Measurements from ENCODE around the gene ALKBH8.
"Not testable (repeated sequence)": the region's sequence is repeated elsewhere in the genome, so short reads cannot be mapped to it uniquely, and the experiment has no call there.

ALKBH8 gene

DNA sequence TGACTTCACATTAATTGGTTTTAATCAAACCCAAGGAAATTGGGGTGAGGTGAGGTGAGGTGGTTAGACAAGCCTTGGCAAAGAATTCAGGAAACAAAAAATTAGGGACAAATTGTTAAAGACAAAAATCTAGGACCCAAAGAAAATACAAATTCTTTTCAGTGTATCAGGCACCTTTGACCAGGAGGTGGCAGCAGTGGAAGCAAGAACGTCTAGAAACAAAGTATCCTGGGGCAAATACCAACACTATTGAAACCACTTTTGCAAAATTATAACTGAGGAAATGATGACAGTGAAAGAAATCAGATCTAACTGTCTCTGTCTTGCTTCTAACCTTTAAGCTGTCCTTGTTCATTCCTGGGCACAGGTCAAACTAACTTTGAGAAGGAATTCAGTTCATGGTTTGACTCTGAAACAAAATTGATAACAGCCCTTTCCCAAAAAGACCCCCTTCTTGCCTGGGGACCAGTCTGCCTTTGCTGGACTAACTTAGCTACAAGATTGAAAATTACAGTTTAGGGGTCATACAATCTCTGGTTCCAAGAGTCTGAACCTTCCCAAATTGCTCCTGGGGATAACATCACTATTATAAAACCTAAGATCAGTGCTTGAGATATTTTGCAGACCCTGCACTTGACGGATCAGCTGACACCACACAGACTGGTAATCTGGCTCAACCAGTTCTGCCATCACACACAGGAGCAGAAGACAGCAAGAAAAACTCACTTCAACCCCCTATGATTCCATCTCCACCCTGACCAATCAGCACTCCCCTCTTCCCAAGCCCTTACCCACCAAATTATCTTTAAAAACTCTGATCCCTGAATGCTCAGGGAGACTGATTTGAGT lies 11.2 kb upstream of the ALKBH8 start:
- not testable (repeated sequence) for H3K27ac ChIP-seq (ENCODE audit: low read depth, low read length, poor library complexity, severe bottlenecking); H3K27me3 ChIP-seq (ENCODE audit: insufficient read depth, low read length); H4K20me1 ChIP-seq (ENCODE audit: insufficient read depth, low read length); H3K4me3 ChIP-seq (ENCODE audit: low read depth, low read length, poor library complexity, severe bottlenecking); H3K9me3 ChIP-seq (ENCODE audit: low read length); H3F3A ChIP-seq (ENCODE audit: insufficient read depth, low read length); H3K9me2 ChIP-seq (ENCODE audit: low read depth, low read length); H3K36me3 ChIP-seq (ENCODE audit: insufficient read depth, low read length); H3K79me2 ChIP-seq (ENCODE audit: insufficient read depth, low read length); H2AFZ ChIP-seq (ENCODE audit: low read length); H3K4me1 ChIP-seq (ENCODE audit: insufficient read depth, low read length, severe bottlenecking); H3K4me2 ChIP-seq (ENCODE audit: low read length); H3K9ac ChIP-seq (ENCODE audit: low read length)
- TF ChIP-seq, protein P1, sequence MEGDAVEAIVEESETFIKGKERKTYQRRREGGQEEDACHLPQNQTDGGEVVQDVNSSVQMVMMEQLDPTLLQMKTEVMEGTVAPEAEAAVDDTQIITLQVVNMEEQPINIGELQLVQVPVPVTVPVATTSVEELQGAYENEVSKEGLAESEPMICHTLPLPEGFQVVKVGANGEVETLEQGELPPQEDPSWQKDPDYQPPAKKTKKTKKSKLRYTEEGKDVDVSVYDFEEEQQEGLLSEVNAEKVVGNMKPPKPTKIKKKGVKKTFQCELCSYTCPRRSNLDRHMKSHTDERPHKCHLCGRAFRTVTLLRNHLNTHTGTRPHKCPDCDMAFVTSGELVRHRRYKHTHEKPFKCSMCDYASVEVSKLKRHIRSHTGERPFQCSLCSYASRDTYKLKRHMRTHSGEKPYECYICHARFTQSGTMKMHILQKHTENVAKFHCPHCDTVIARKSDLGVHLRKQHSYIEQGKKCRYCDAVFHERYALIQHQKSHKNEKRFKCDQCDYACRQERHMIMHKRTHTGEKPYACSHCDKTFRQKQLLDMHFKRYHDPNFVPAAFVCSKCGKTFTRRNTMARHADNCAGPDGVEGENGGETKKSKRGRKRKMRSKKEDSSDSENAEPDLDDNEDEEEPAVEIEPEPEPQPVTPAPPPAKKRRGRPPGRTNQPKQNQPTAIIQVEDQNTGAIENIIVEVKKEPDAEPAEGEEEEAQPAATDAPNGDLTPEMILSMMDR (IDR thresholded peaks at IDR 0.05; ENCODE audit: low read length): peak; percentile 78

DNA sequence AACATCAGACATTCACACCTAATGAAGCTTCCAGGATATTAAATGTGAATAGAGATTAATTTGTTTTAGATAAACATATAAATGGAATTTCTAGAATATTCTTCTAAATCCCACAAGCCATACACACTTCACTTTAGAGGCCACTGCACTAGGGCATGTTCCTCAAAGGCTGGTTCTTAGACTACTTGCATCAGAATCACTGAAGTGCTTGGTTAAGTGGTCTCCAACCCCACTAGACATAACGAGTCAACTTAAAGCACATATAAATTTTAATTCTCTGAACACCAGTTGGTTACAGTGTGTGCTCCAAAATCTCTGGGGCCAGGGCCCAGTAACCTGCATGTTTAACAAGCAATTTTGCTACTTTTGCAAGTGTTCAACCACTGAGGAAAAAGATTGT lies 7.9 kb upstream of the ALKBH8 start:
- H3K36me3 ChIP-seq (ENCODE audit: insufficient read depth, low read length): no peaks in the 10 kb centered on the region
- H2AFZ ChIP-seq (ENCODE audit: low read length): no peak overlapping the region
- no peaks in the 10 kb centered on the region for H4K20me1 ChIP-seq (ENCODE audit: insufficient read depth, low read length)
- no peaks in the 10 kb centered on the region for H3K27me3 ChIP-seq (ENCODE audit: insufficient read depth, low read length)
- H3K27ac ChIP-seq (ENCODE audit: low read depth, low read length, poor library complexity, severe bottlenecking): no peak overlapping the region
- no peak overlapping the region for H3K4me2 ChIP-seq (ENCODE audit: low read length)
- no peaks in the 10 kb centered on the region for H3K79me2 ChIP-seq (ENCODE audit: insufficient read depth, low read length)
- peaks cover 2% of the 10 kb centered on the region for H3K4me1 ChIP-seq (ENCODE audit: insufficient read depth, low read length, severe bottlenecking)
- H3K9me3 ChIP-seq (ENCODE audit: low read length): no peaks in the 10 kb centered on the region
- TF ChIP-seq, protein P1 (IDR thresholded peaks at IDR 0.05; ENCODE audit: low read length): no peak
- no peak for TF ChIP-seq EZH2 (IDR thresholded peaks at IDR 0.05; ENCODE audit: borderline replicate concordance, low read length)
- no peaks in the 10 kb centered on the region for H3F3A ChIP-seq (ENCODE audit: insufficient read depth, low read length)
- H3K9me2 ChIP-seq (ENCODE audit: low read depth, low read length): no peaks in the 10 kb centered on the region
- no peak overlapping the region for H3K4me3 ChIP-seq (ENCODE audit: low read depth, low read length, poor library complexity, severe bottlenecking)
- H3K9ac ChIP-seq (ENCODE audit: low read length): no peak overlapping the region

DNA sequence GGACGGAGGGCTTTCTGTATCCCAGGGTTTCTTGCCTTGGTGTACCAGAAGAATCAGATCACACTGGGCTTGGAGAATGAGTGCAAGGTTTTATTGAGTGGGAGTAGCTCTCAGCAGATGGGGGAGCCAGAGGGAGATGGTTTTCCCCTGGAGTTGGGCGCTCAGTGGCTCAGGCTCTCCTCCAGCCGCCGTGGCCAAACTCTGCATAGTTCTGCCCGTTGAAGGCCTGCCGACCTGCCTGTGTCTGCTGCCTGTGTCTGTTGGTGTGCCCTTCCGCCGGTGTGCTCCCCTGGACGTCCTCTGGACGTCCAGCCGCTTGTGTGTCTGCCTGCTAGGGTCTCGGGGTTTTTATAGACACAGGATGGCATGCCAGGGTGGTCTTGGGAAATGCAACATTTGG lies 4.5 kb upstream of the ALKBH8 start:
- Histone ChIP-seq H2AFZ (ENCODE audit: low read length) (no peak overlapping the region), H3K27ac (ENCODE audit: low read depth, low read length, poor library complexity, severe bottlenecking) (no peak overlapping the region), H3K27me3 (ENCODE audit: insufficient read depth, low read length) (no peaks in the 10 kb centered on the region), H3F3A (ENCODE audit: insufficient read depth, low read length) (no peaks in the 10 kb centered on the region), H3K4me2 (ENCODE audit: low read length) (no peak overlapping the region), H3K9ac (ENCODE audit: low read length) (no peak overlapping the region), H3K9me2 (ENCODE audit: low read depth, low read length) (no peaks in the 10 kb centered on the region), H3K79me2 (ENCODE audit: insufficient read depth, low read length) (no peaks in the 10 kb centered on the region), H3K9me3 (ENCODE audit: low read length) (no peaks in the 10 kb centered on the region), H3K36me3 (ENCODE audit: insufficient read depth, low read length) (no peaks in the 10 kb centered on the region), H3K4me3 (ENCODE audit: low read depth, low read length, poor library complexity, severe bottlenecking) (no peak overlapping the region), H4K20me1 (ENCODE audit: insufficient read depth, low read length) (no peaks in the 10 kb centered on the region), H3K4me1 (ENCODE audit: insufficient read depth, low read length, severe bottlenecking) (peaks cover 29% of the 10 kb centered on the region)
- TF ChIP-seq EZH2 (IDR thresholded peaks at IDR 0.05; ENCODE audit: borderline replicate concordance, low read length): no peak
- TF ChIP-seq, protein P1 (IDR thresholded peaks at IDR 0.05; ENCODE audit: low read length): no peak
